ENCODE data around the gene PTPA.

PTPA gene

DNA sequence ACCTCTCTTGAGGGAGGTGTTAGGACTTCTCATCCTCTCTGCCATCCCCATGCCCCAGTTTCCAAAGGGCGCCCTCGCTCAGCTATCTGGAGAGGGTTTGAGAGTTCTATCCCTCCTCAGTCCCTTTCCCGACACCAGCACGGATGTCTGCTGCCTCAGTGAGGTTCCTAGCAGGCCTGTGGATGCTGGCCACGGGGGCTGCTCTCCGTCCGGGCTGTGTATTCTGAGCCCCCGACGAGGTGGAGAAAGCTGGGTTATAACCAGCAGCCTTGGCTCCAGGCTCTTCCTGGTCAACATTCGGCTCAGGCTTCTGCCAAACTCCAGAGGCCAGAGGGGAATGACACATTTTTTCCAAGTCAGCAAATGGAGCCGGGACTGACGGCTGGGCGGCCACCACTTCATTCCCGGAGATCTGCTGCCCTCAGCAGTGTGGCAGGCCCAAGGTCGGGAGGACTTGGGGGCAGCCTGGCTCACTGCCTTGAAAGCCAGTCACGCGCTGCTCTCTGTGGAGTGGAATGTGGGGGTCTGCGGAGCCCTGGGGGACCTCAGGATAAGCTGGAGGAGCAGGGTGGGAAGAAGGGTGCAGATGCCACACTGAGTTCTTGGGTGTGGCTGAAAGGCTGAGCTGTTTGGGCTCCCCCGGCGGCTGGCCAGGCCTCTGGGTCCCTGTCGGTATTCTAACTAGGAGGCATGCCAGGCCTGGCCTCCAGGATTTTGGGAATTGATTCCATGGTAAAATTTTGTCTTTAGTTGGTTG lies 27.4 kb downstream of the PTPA start:
- DNase-seq, result no peak

DNA sequence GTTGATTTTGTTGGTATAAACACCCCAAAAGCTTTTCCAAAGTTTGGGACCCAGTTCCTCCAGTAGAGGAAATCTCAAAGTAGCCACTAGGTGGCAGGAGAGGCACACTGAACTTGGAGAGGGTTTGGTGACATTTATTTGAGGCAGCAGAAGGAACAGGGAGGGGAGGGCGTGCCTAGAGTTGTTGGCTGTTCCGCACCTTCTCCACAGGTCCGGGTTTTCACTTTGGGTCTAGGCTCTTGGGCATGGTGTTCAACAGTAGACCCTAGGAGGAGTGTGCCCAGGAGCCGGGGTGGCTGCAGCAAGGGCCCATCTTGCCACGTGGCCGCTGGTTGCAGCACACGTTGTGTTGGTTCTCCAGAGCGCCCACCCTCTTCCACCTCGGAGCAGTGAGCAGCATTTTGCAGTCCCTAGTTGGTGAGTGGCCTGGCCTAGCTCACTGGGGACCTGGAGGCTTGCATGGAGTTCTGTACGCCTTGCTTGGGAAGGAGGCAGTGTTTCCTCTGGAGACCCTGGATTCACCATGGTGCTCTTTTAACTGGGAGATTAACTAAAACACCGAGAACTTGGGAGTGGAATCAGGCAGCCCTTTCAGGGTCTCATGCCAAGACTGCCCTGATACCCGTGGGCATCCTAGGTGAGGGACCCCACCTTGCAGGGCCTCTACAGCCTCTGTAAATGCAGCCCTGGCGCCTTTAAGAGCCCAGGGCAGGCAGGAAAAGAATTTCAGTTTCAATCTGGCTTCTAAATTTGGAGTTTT lies 28.2 kb downstream of the PTPA start:
- DNase-seq, result peak; percentile 61

- DNase-seq, result peak; percentile 88
Measured at GRCh38 chr9:129139993-129140396, 28.8 kb downstream of the PTPA start.

GRCh38 chr9:129140397-129141065 lies 29.3 kb downstream of the PTPA start:
- peak; percentile 75 for DNase-seq

GRCh38 chr9:129141066-129142041 lies 30.1 kb downstream of the PTPA start:
- no peak for DNase-seq

GRCh38 chr9:129142138-129142935 lies 31.1 kb downstream of the PTPA start:
- DNase-seq, result no peak

DNA sequence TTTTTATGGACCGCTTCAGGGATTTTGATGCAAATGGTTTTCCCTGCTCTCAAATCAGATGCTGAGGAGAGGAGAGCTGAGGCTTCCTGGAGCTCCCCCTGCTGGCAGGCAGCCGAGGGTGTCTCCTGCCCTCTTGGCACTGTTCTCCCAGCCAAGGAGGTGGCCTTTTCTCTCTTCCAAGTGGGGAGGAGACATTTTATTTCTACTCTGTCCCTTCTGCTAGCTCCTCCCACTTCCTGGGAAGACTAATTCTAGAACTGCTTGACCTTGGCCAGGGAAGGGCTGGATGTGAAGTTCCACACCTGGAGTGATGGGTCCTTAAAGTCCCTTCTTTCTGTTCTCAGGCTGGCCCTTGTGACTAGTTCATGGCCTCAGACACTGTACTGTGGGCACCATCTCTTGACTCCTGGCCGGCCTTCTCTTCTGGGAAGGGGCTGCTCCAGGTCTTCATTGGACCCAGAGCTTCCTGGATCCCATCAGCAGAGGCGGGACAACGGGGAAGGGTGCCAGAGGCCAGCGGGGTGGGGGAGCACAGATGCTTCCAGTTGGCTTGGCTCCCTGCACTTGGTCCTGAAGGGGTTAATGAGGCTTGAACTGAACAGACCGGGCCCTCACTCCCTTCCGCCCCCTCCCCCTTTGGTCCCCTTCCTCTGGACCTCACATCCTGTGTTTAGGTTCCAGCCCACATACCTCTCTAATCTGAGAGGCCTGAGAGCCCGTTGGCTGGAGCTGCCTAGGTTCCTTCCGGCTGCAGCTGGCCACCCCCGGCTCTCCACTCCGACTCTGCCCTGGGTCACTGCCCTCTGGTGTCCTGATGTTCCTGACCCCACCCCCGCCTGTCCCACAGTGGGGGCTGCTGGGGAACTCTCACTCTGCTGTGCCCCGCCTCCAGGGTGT lies 32.1 kb downstream of the PTPA start:
- peak; percentile 25 for DNase-seq

- DNase-seq, result no peak
Measured at GRCh38 chr9:129145316-129145715, 34.1 kb downstream of the PTPA start.

- no peak for DNase-seq
Measured at GRCh38 chr9:129145841-129146292, 34.7 kb downstream of the PTPA start.

DNA sequence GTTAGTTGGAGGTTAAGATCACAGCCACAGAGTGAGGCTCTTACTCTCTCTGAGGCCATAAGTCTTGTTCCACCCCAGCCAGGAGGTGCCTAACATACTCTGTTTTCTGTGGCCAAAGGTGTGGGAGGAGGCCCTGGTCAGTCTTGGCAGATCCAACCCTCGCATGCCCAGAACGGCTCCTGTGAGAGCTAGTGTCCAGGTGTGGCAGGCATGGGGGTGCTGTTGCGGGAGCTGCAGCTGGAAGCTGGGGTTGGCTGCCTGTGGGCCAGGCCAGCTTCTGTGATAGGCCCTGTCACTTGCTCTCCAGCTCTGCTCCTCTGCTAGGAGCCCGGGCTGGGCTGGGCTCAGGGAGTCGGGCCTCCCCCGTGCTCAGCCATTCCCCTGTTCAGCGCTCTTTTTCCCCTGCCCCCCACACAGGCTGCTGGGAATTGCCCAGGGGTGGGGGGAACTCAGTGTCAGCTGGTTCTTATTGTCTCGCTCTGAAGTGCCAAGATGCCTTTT lies 35.3 kb downstream of the PTPA start:
- no peak for DNase-seq

GRCh38 chr9:129148463-129149204 lies 37.4 kb downstream of the PTPA start:
- no peak for DNase-seq

GRCh38 chr9:129149442-129149841 lies 38.2 kb downstream of the PTPA start:
- DNase-seq, result no peak

GRCh38 chr9:129150122-129150521 lies 38.9 kb downstream of the PTPA start:
- no peak for DNase-seq

DNA sequence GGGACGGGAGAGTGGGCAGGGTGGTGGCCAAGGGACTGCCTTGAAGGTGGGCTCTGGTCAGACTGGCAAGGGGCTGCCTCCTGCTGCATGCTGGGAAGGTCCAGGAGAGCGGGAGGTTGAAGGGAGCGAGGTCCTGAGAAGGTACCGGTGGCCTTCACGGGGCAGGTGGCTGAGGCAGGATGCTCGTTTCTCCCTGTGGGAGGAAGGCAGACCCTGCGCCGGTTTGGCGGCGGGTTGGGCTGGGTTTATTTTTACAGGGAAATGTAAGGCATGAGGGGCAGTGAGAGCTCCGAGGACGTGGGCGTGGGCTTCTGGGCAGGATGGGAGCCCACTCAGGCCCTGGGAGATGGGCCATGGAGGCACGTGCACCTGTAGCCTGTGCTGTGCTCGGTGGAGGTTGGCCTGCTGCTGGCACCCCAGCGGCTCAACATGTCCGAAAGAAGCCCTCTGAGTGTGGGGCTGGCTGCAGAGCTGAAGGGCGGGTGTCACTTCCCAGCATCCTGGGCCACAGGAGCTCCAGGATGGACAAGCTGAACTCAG lies 39.5 kb downstream of the PTPA start:
- no peak for DNase-seq

GRCh38 chr9:129151469-129151868 lies 40.3 kb downstream of the PTPA start:
- no peak for DNase-seq

DNA sequence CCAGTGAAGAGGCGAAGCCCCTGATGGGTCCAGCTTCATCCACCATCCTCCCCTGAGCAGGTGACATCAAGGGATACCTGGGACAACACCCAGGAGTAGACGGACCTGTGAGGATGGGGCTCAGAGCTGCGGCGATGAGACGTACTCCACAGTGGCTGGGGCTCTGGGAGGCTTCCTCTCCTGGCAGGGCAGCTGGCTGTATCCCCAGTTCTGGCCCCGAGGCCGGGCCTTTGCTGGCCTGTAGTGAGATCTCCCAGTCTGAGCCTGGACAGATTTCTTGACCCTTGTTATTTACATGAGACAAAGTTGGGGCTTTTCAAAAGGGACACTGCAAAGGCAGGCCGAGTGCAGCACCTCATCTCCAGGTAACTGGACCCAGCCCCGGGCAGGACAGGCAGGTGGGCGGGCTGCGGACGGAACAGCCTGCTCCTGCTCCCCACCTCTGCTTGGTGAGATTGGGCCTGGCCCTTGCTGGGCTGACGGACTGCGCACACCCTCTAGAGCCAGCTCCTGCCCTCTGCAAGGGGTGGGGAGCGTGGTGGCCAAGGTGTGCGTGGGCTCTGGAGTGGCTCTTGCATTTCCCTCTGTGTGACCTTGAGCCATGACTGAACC lies 43.8 kb downstream of the PTPA start:
- DNase-seq, result no peak

DNA sequence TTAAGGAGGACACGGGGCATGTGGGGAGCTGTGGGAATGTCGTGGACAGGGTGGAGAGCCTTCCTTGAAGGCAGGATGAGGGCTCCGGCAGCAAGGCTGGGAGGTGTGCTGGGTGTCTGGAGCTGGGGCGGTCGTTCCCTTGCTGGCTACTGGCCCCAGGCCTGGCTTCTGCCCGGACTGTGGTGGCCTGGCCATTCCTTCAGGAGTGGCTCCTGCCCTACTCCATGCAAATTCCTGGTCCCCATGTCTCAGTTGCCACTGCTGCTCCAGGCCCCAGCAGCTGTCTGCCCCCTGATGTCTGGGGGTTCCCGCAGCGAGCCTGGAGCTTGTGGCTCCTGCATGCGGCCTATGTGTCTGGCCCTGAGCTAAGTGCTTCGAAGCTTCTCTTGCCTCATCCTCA lies 44.9 kb downstream of the PTPA start:
- no peak for DNase-seq

GRCh38 chr9:129160712-129161533 lies 49.7 kb downstream of the PTPA start:
- DNase-seq, result no peak
